Measurements from ENCODE around the gene NEU1.
"Not testable (repeated sequence)": the region's sequence is repeated elsewhere in the genome, so short reads cannot be mapped to it uniquely, and the experiment has no call there.

The NEU1 gene

GRCh38 chr6:31817929-31818511 lies 44.6 kb downstream of the NEU1 start:
- DNase-seq (ENCODE audit: low spot score) = not testable (repeated sequence)

GRCh38 chr6:31817133-31817928 lies 45.3 kb downstream of the NEU1 start:
- not testable (repeated sequence) for DNase-seq (ENCODE audit: low spot score)

- peak; percentile 98 for DNase-seq (ENCODE audit: low spot score)
Measured at GRCh38 chr6:31815025-31815838, 47.4 kb downstream of the NEU1 start, which contains the start of the genes HSPA1A and HSPA1L. Gene HSPA1A, plus strand, starts transcription at chr6:31815543. Its CDS starts 214 bp downstream, at chr6:31815757. Gene HSPA1L, minus strand, starts transcription at chr6:31815283. Its CDS starts 3,311 bp downstream, at chr6:31811972.

- peak; percentile 98 for DNase-seq (ENCODE audit: low spot score)
Measured at GRCh38 chr6:31814677-31815024, 48.0 kb downstream of the NEU1 start.

- no peak for DNase-seq (ENCODE audit: low spot score)
Measured at GRCh38 chr6:31813465-31813849, 49.2 kb downstream of the NEU1 start.

GRCh38 chr6:31811645-31812044 lies 51.0 kb downstream of the NEU1 start:
- DNase-seq (ENCODE audit: low spot score) = no peak

GRCh38 chr6:31808599-31808998 lies 54.0 kb downstream of the NEU1 start:
- DNase-seq (ENCODE audit: low spot score) = not testable (repeated sequence)

Data from Ammon's horn (tissue), 1 donor.